ENCODE data around the gene KIF6. TPM values are rescaled to one million over a fixed set of nuclear protein-coding genes. Genes with fewer than 3 reads are reported as not detected.

The KIF6 gene
- polyA plus RNA-seq, 3 donors: not detected

GRCh38 chr6:39322306-39322850 is 402.8 kb downstream of the KIF6 start, which contains the start of gene KCNK16:
TSS of gene KCNK16 (minus strand) at chr6:39322702. CDS start at chr6:39322540, 162 bp downstream.
- intact Hi-C loops (cut with micrococcal nuclease): no loop called here

DNA sequence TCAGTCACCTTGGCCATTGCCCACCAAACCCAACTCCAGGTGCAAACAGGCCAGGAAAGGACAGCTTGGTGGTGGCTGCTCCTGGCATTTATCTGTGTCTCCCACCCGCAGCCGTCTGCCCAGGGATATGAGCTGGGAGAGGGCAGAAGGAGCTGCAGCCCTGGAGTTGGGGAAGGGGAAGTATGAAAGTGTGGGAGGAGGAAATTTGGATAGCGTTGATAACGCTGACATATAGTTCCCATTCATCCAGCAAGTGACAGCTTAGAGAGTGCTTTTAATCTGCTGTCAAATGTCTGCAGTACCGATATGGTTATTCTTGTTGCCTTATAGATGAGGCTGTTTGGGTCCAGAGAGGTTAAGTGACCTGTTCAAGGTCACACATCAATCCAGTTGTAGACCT is 403.4 kb downstream of the KIF6 start:
- DNase-seq: no peak
- 4% methylated on average over 5 of the region's 5 CpGs for WGBS (ENCODE audit: insufficient coverage)
- H3K4me3 Mint-ChIP-seq: no peak overlapping the region
- no peak overlapping the region for H3K27ac Mint-ChIP-seq
- TF ChIP-seq, protein P1, sequence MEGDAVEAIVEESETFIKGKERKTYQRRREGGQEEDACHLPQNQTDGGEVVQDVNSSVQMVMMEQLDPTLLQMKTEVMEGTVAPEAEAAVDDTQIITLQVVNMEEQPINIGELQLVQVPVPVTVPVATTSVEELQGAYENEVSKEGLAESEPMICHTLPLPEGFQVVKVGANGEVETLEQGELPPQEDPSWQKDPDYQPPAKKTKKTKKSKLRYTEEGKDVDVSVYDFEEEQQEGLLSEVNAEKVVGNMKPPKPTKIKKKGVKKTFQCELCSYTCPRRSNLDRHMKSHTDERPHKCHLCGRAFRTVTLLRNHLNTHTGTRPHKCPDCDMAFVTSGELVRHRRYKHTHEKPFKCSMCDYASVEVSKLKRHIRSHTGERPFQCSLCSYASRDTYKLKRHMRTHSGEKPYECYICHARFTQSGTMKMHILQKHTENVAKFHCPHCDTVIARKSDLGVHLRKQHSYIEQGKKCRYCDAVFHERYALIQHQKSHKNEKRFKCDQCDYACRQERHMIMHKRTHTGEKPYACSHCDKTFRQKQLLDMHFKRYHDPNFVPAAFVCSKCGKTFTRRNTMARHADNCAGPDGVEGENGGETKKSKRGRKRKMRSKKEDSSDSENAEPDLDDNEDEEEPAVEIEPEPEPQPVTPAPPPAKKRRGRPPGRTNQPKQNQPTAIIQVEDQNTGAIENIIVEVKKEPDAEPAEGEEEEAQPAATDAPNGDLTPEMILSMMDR (IDR thresholded peaks at IDR 0.05): no peak
- no peaks in the 10 kb centered on the region for H3K36me3 Mint-ChIP-seq
- Histone ChIP-seq H2AFZ (ENCODE audit: insufficient read depth, low read depth, low read length, poor library complexity, severe bottlenecking) (no peak overlapping the region), H3K36me3 (replicated peaks in 1 of 2; ENCODE audit: control insufficient read depth in 1 of 2, insufficient read depth in 2 of 2, low read length in 2 of 2) (no peaks in the 10 kb centered on the region), H3K79me2 (ENCODE audit: insufficient read depth, low read length) (no peaks in the 10 kb centered on the region), H3K4me2 (replicated peaks; ENCODE audit: extremely low read depth, low read length, poor library complexity, severe bottlenecking) (no peak overlapping the region), H3K27me3 (ENCODE audit: control insufficient read depth in 2 of 2, insufficient read depth in 2 of 2, low read length in 2 of 2) (no peaks in the 10 kb centered on the region), H3K27ac (ENCODE audit: low read depth in 1 of 2, low read length in 2 of 2) (no peak overlapping the region), H3K9ac (ENCODE audit: insufficient read depth, low read length, poor library complexity, severe bottlenecking) (no peak overlapping the region), H3K9me3 (replicated peaks in 1 of 2; ENCODE audit: control insufficient read depth in 1 of 2, insufficient read depth in 1 of 2, low read length in 2 of 2) (no peaks in the 10 kb centered on the region), H3K4me3 (replicated peaks in 1 of 3; ENCODE audit: low read depth in 2 of 3, low read length in 3 of 3) (no peak overlapping the region), H3K4me1 (ENCODE audit: control insufficient read depth in 1 of 2, insufficient read depth in 2 of 2, low read length in 2 of 2) (no peaks in the 10 kb centered on the region), H4K20me1 (ENCODE audit: insufficient read depth, low read length) (no peaks in the 10 kb centered on the region)
- H3K27me3 Mint-ChIP-seq (ENCODE audit: low read depth in 3 of 3): peaks cover 11 to 30% (median 24%) of the 10 kb centered on the region in 3 donors
- peaks cover 0 to 3% (median 0%) of the 10 kb centered on the region in 7 donors for H3K9me3 Mint-ChIP-seq
- H3K4me1 Mint-ChIP-seq: peaks cover 6% of the 10 kb centered on the region
- intact Hi-C loops (cut with micrococcal nuclease): no loop called here

More at GRCh38 chr6:39322306-39322850, 402.8 kb downstream of the KIF6 start, which contains the start of gene KCNK16:
- Mint-ChIP-seq H3K27ac (no peak within 1 kb of the TSS), H3K9me3 (peaks cover 0 to 3% (median 0%) of the 10 kb centered on the region in 7 donors), H3K36me3 (no peaks in the 10 kb centered on the region), H3K4me3 (no peak within 1 kb of the TSS), H3K27me3 (ENCODE audit: low read depth in 3 of 3) (peaks cover 9 to 28% (median 23%) of the 10 kb centered on the region in 3 donors), H3K4me1 (peaks cover 6% of the 10 kb centered on the region)
- Histone ChIP-seq H3K36me3 (replicated peaks in 1 of 2; ENCODE audit: control insufficient read depth in 1 of 2, insufficient read depth in 2 of 2, low read length in 2 of 2) (no peaks in the 10 kb centered on the region), H3K4me3 (replicated peaks in 1 of 3; ENCODE audit: low read depth in 2 of 3, low read length in 3 of 3) (no peak within 1 kb of the TSS), H4K20me1 (ENCODE audit: insufficient read depth, low read length) (no peaks in the 10 kb centered on the region), H2AFZ (ENCODE audit: insufficient read depth, low read depth, low read length, poor library complexity, severe bottlenecking) (no peak within 1 kb of the TSS), H3K9me3 (replicated peaks in 1 of 2; ENCODE audit: control insufficient read depth in 1 of 2, insufficient read depth in 1 of 2, low read length in 2 of 2) (no peaks in the 10 kb centered on the region), H3K27ac (ENCODE audit: low read depth in 1 of 2, low read length in 2 of 2) (no peak within 1 kb of the TSS), H3K79me2 (ENCODE audit: insufficient read depth, low read length) (no peaks in the 10 kb centered on the region), H3K27me3 (ENCODE audit: control insufficient read depth in 2 of 2, insufficient read depth in 2 of 2, low read length in 2 of 2) (no peaks in the 10 kb centered on the region), H3K9ac (ENCODE audit: insufficient read depth, low read length, poor library complexity, severe bottlenecking) (no peak within 1 kb of the TSS), H3K4me1 (ENCODE audit: control insufficient read depth in 1 of 2, insufficient read depth in 2 of 2, low read length in 2 of 2) (no peaks in the 10 kb centered on the region), H3K4me2 (replicated peaks; ENCODE audit: extremely low read depth, low read length, poor library complexity, severe bottlenecking) (no peak within 1 kb of the TSS)
- WGBS (ENCODE audit: insufficient coverage): 92% methylated on average over 11 of the region's 11 CpGs
- TF ChIP-seq, protein P1 (IDR thresholded peaks at IDR 0.05): no peak
- no peak for DNase-seq

All from CD14-positive monocyte (primary cell).